ENCODE data around the gene RFLNA.

GRCh38 chr12:124301084-124301654 is 6.3 kb downstream of the RFLNA start:
- TF ChIP-seq CTCF (IDR thresholded peaks at IDR 0.05) (no peak), POLR2A (IDR thresholded peaks at IDR 0.05) (no peak), POLR2AphosphoS5 (IDR thresholded peaks at IDR 0.05) (no peak), EP300 (IDR thresholded peaks at IDR 0.05) (no peak)
